ENCODE results near the gene CRCP. TPM values are rescaled to one million over a fixed set of nuclear protein-coding genes. Genes with fewer than 3 reads are reported as not detected.

The CRCP gene
- total and polyA plus RNA-seq, 2 of the 13 experiments (the other 11 are each of a cell fraction or from before 2014, with no cell fraction given): 22.7 to 31.0 TPM

GRCh38 chr7:66143876-66144332 is 29.3 kb downstream of the CRCP start (continued):
- no peak for TF ChIP-seq ZNF883 (CRISPR knock-in tag; IDR thresholded peaks at IDR 0.05; ENCODE audit: not compliant biosample characterization)
- TF ChIP-seq ZNF253 (CRISPR knock-in tag; IDR thresholded peaks at IDR 0.05; ENCODE audit: borderline replicate concordance): no peak
- TF ChIP-seq HNRNPH1 (optimal IDR thresholded peaks at IDR 0.05; ENCODE audit: low read depth, low read length): no peak
- no peak for TF ChIP-seq MXD3 (CRISPR knock-in tag; IDR thresholded peaks at IDR 0.05)
- no peak for TF ChIP-seq AHR (CRISPR knock-in tag; IDR thresholded peaks at IDR 0.05)
- TF ChIP-seq CREBL2 (CRISPR knock-in tag; IDR thresholded peaks at IDR 0.05; ENCODE audit: borderline replicate concordance): no peak
- peak; percentile 38 for TF ChIP-seq PAXIP1 (CRISPR knock-in tag; conservative IDR thresholded peaks at IDR 0.05)
- TF ChIP-seq JARID2 (CRISPR knock-in tag; IDR thresholded peaks at IDR 0.05; ENCODE audit: insufficient replicate concordance): no peak
- peak; percentile 56; the same call in 1 of the 2 replicates for TF ChIP-seq SIX1 (CRISPR knock-in tag; IDR thresholded peaks at IDR 0.05; ENCODE audit: borderline replicate concordance)
- TF ChIP-seq ZNF335 (CRISPR knock-in tag; IDR thresholded peaks at IDR 0.05): no peak
- TF ChIP-seq ASH2L (IDR thresholded peaks at IDR 0.05; ENCODE audit: insufficient read length, low read depth, low read length): peak; percentile 69
- TF ChIP-seq ZNF282 (IDR thresholded peaks at IDR 0.05; ENCODE audit: partially characterized antibody): no peak
- no peak for TF ChIP-seq GABPB1 (CRISPR knock-in tag; IDR thresholded peaks at IDR 0.05)
- TF ChIP-seq TRIM22 (IDR thresholded peaks at IDR 0.05): no peak
- no peak for TF ChIP-seq MTA1 (CRISPR knock-in tag; IDR thresholded peaks at IDR 0.05; ENCODE audit: borderline replicate concordance)
- no peak for TF ChIP-seq ZNF879 (CRISPR knock-in tag; IDR thresholded peaks at IDR 0.05)
- no peak for TF ChIP-seq ARNTL (CRISPR knock-in tag; IDR thresholded peaks at IDR 0.05)
- TF ChIP-seq FIP1L1 (IDR thresholded peaks at IDR 0.05; ENCODE audit: borderline replicate concordance, insufficient read depth, low read depth, low read length): no peak
- TF ChIP-seq TOE1 (CRISPR knock-in tag; IDR thresholded peaks at IDR 0.05): no peak
- TF ChIP-seq ZNF841 (CRISPR knock-in tag; IDR thresholded peaks at IDR 0.05; ENCODE audit: borderline replicate concordance): no peak
- peak; percentile 6; the same call in 1 of the 2 replicates for TF ChIP-seq ZFX (CRISPR knock-in tag; IDR thresholded peaks at IDR 0.05; ENCODE audit: low read depth)
- TF ChIP-seq CREM (IDR thresholded peaks at IDR 0.05): no peak
- no peak for TF ChIP-seq CREM (CRISPR knock-in tag; IDR thresholded peaks at IDR 0.05)
- TF ChIP-seq ZNF710 (CRISPR knock-in tag; IDR thresholded peaks at IDR 0.05; ENCODE audit: borderline replicate concordance): peak; percentile 75; the same call in 1 of the 2 replicates

All from HepG2 (cell line).